DND-41 (cell line): ENCODE results near the gene THPO.

Source experiments
- ATAC-seq: fragments of 200-7000 bp; cut with Tn5 transposase; 3 replicates; pipeline ENCODE4 v1.9.1; 2021; ENCODE audit warnings: low read depth; ENCODE audit not compliant: insufficient read depth
- DNase-seq: peaks from one replicate; pipeline ENCODE4 v3.0.0-alpha.2; 2020
- H2AFZ ChIP-seq: 2 replicates; pipeline ENCODE4 v1.6.0; 2012; ENCODE audit warnings: low read depth, low read length
- H3K27ac ChIP-seq: 2 replicates; pipeline ENCODE4 v1.5.1; 2012; ENCODE audit warnings: low read length, inconsistent platforms
- H3K27me3 ChIP-seq: fragments of 200-600 bp; sonication (generic); 2 replicates; pipeline ENCODE4 v1.6.0; 2012; ENCODE audit warnings: low read length, mild to moderate bottlenecking, inconsistent platforms; ENCODE audit not compliant: insufficient read depth, poor library complexity
- H3K36me3 ChIP-seq: 2 replicates; pipeline ENCODE4 v1.5.1; 2012; ENCODE audit warnings: low read length, inconsistent platforms; ENCODE audit not compliant: insufficient read depth
- H3K4me1 ChIP-seq: 2 replicates; pipeline ENCODE4 v1.5.1; 2012; ENCODE audit warnings: mild to moderate bottlenecking, low read length; ENCODE audit not compliant: insufficient read depth
- H3K4me2 ChIP-seq: 2 replicates; pipeline ENCODE4 v1.6.0; 2012; ENCODE audit warnings: mild to moderate bottlenecking, moderate library complexity, low read length, inconsistent platforms; ENCODE audit not compliant: insufficient read depth
- H3K4me3 ChIP-seq, 2 experiments: fragments of 200-600 bp in 1 of 2; shearing (Covaris generic) in 1 of 2; 2 replicates each; pipeline ENCODE4 v1.5.1; 2012 to 2016; ENCODE audit warnings: inconsistent platforms in 2 of 2, low read length in 2 of 2, mild to moderate bottlenecking in 2 of 2, low read depth in 1 of 2, moderate library complexity in 1 of 2
- H3K79me2 ChIP-seq: 2 replicates; pipeline ENCODE4 v1.6.0; 2012; ENCODE audit warnings: low read length, inconsistent platforms; ENCODE audit not compliant: insufficient read depth
- H3K9ac ChIP-seq: 2 replicates; pipeline ENCODE4 v1.6.0; 2012; ENCODE audit warnings: low read depth, mild to moderate bottlenecking, inconsistent platforms, low read length, moderate library complexity
- H3K9me3 ChIP-seq: 2 replicates; pipeline ENCODE4 v1.5.1; 2012; ENCODE audit warnings: low read length, moderate library complexity, mild to moderate bottlenecking, inconsistent platforms; ENCODE audit not compliant: insufficient read depth, severe bottlenecking
- H4K20me1 ChIP-seq: 2 replicates; pipeline ENCODE4 v1.6.0; 2012; ENCODE audit warnings: low read length; ENCODE audit not compliant: insufficient read depth
- EZH2 ChIP-seq: IDR thresholded peaks from 3 replicates; pipeline ENCODE4 v1.6.1; 2012; ENCODE audit warnings: borderline replicate concordance, low read depth, mild to moderate bottlenecking, moderate library complexity, low read length, inconsistent platforms; ENCODE audit not compliant: severe bottlenecking
- TF ChIP-seq, protein P1 (sequence below): IDR thresholded peaks from 2 replicates; pipeline ENCODE4 v1.5.1; 2012; ENCODE audit warnings: borderline replicate concordance, low read length, moderate library complexity, mild to moderate bottlenecking; ENCODE audit not compliant: poor library complexity, severe bottlenecking; ENCODE audit errors: extremely low read depth

THPO gene

GRCh38 chr3:184359610-184360009 is 18.4 kb downstream of the THPO start:
- Histone ChIP-seq H3K27ac (no peak overlapping the region), H3K4me3 (no peak overlapping the region), H3K4me1 (peaks cover 27% of the 10 kb centered on the region), H4K20me1 (peaks cover 25% of the 10 kb centered on the region), H3K9ac (no peak overlapping the region), H3K4me2 (peak overlapping the region; percentile 31; the same call in 1 of the 2 replicates), H3K36me3 (peaks cover 10% of the 10 kb centered on the region), H2AFZ (no peak overlapping the region), H3K9me3 (no peaks in the 10 kb centered on the region), H3K79me2 (peaks cover 31% of the 10 kb centered on the region), H3K27me3 (no peaks in the 10 kb centered on the region)
- ATAC-seq (no peak), DNase-seq (no peak)
- no peak for TF ChIP-seq EZH2
- TF ChIP-seq, protein P1, sequence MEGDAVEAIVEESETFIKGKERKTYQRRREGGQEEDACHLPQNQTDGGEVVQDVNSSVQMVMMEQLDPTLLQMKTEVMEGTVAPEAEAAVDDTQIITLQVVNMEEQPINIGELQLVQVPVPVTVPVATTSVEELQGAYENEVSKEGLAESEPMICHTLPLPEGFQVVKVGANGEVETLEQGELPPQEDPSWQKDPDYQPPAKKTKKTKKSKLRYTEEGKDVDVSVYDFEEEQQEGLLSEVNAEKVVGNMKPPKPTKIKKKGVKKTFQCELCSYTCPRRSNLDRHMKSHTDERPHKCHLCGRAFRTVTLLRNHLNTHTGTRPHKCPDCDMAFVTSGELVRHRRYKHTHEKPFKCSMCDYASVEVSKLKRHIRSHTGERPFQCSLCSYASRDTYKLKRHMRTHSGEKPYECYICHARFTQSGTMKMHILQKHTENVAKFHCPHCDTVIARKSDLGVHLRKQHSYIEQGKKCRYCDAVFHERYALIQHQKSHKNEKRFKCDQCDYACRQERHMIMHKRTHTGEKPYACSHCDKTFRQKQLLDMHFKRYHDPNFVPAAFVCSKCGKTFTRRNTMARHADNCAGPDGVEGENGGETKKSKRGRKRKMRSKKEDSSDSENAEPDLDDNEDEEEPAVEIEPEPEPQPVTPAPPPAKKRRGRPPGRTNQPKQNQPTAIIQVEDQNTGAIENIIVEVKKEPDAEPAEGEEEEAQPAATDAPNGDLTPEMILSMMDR: no peak

DNA sequence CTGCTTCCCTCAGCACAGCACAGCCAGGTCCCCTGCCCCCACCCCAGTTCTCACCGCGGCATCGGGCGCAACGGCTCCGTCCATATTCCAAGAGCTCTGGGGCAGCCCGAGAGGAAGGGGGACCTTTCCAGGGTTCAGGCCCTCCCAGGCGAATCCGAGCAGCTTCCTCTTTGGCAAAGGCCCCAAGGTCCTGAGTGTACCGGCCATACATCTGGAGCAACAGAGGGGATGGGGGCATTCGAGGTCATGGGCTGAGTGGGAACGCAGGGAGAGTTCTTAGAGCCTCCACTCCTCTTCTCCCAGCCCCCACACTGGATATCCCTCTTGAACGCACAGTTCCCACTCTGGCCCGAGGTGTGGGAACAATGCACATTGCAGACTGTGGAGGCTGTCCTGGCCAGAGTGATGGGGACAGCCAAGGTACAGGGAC is 19.1 kb downstream of the THPO start:
- no peak overlapping the region for H3K4me2 ChIP-seq
- no peak overlapping the region for H3K27ac ChIP-seq
- H3K79me2 ChIP-seq: peaks cover 25% of the 10 kb centered on the region
- H3K9ac ChIP-seq: no peak overlapping the region
- no peak for ATAC-seq
- H4K20me1 ChIP-seq: peaks cover 24% of the 10 kb centered on the region
- TF ChIP-seq, protein P1: no peak
- no peak for TF ChIP-seq EZH2
- no peak overlapping the region for H2AFZ ChIP-seq
- H3K27me3 ChIP-seq: no peaks in the 10 kb centered on the region
- no peaks in the 10 kb centered on the region for H3K9me3 ChIP-seq
- H3K36me3 ChIP-seq: peaks cover 11% of the 10 kb centered on the region
- no peak overlapping the region for H3K4me3 ChIP-seq
- peaks cover 20% of the 10 kb centered on the region for H3K4me1 ChIP-seq
- DNase-seq: no peak

DNA sequence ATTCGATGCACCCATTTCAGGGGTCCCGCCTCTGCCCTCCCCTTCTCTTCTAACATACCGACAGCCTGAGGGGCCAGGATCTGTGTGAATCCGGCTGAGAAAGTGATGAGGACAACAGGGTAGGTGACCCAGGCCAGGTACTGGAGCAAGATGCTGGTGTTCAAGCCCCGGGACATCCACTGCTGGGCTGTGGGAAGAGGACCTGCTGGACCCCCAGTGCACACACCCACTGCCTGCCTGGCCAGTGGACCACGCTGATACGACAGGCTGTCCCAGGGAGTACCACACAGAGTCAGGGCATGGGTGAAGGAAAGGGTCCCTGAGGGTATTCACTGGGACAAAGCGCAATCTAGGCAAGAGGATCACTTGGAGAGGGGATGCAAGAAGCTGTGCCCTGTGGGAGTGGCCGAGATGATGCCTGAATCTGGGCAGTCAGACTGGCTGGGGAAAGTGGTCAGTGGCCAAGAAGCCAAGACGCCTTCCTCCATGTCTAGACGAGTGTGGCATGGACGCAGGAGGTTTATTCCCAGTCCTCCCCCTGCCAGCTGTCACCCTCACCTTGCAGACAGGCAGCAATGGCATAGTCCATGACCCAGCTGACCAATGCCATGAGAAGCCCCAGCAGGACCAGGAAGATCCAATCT is 19.8 kb downstream of the THPO start:
- TF ChIP-seq EZH2: no peak
- TF ChIP-seq, protein P1: no peak
- Histone ChIP-seq H3K36me3 (peaks cover 14% of the 10 kb centered on the region), H3K4me3 (no peak overlapping the region), H3K9me3 (no peaks in the 10 kb centered on the region), H4K20me1 (peaks cover 29% of the 10 kb centered on the region), H2AFZ (no peak overlapping the region), H3K27ac (no peak overlapping the region), H3K4me2 (no peak overlapping the region), H3K27me3 (no peaks in the 10 kb centered on the region), H3K9ac (no peak overlapping the region), H3K79me2 (peaks cover 18% of the 10 kb centered on the region), H3K4me1 (peaks cover 15% of the 10 kb centered on the region)
- no peak for DNase-seq
- ATAC-seq: no peak
